Right lung (tissue), 10 donors: ENCODE results near the gene NBPF1. TPM values are rescaled to one million over a fixed set of nuclear protein-coding genes. Genes with fewer than 3 reads are reported as not detected.
"Not testable (repeated sequence)": the region's sequence is repeated elsewhere in the genome, so short reads cannot be mapped to it uniquely, and the experiment has no call there.

Experiments
- DNase-seq, 2 donors: peaks; one replicate each; pipeline ENCODE4 v3.0.0-alpha.2; 2013
- long read RNA-seq, 8 donors: transcript quantifications; one replicate each; lab custom pipeline, GENCODE V29; 2026
- polyA plus RNA-seq, 5 donors: library from polyadenylated mRNA; unstranded; fragments of 120-200 nt; gene quantifications; one replicate each; pipeline versions ENCODE4 v1.2.1 to v1.2.3, GENCODE V29; 2013; ENCODE audit warnings: inconsistent platforms in 1 of 5, low replicate concordance in 1 of 5; ENCODE audit not compliant: insufficient read length in 5 of 5, insufficient read depth in 1 of 5

The NBPF1 gene
- polyA plus RNA-seq: 100 to 1,000 TPM in 3 of 5 donors, 10 to 100 TPM in 2; 81.9 to 115 (median 106) TPM
- long read RNA-seq, donor 1, partial matches to known transcripts: 5 of 13 reads
- long read RNA-seq, donor 1, other reads (novel, unspliced or antisense): 0 of 13 reads
- long read RNA-seq, donor 2, partial matches to known transcripts: 0 of 6 reads
- long read RNA-seq, donor 2, other reads (novel, unspliced or antisense): 0 of 6 reads
- long read RNA-seq, donor 3, transcript NBPF1-207 (1 exons, 3,447 nt): major isoform, 7 of 10 reads
- long read RNA-seq, donor 3, partial matches to known transcripts: 0 of 10 reads
- long read RNA-seq, donor 3, other reads (novel, unspliced or antisense): 0 of 10 reads
- long read RNA-seq, donor 4, partial matches to known transcripts: 27 of 32 reads
- long read RNA-seq, donor 4, other reads (novel, unspliced or antisense): 0 of 32 reads
- long read RNA-seq, donor 5, transcript NBPF1-205 (3 exons, 2,755 nt): minor isoform, 5 of 37 reads
- long read RNA-seq, donor 5, transcript NBPF1-207 (1 exons, 3,447 nt): major isoform, 12 of 37 reads
- long read RNA-seq, donor 5, partial matches to known transcripts: 20 of 37 reads
- long read RNA-seq, donor 5, other reads (novel, unspliced or antisense): 0 of 37 reads
- long read RNA-seq, donor 6, transcript NBPF1-207 (1 exons, 3,447 nt): major isoform, 8 of 17 reads
- long read RNA-seq, donor 6, partial matches to known transcripts: 7 of 17 reads
- long read RNA-seq, donor 6, other reads (novel, unspliced or antisense): 0 of 17 reads
- long read RNA-seq, donor 7, transcript NBPF1-205 (3 exons, 2,755 nt): major isoform, 9 of 32 reads
- long read RNA-seq, donor 7, partial matches to known transcripts: 22 of 32 reads
- long read RNA-seq, donor 7, other reads (novel, unspliced or antisense): 0 of 32 reads
- long read RNA-seq, donor 8, partial matches to known transcripts: 0 of 3 reads
- long read RNA-seq, donor 8, other reads (novel, unspliced or antisense): 0 of 3 reads

GRCh38 chr1:16613185-16614147 is at the start of gene NBPF1:
Gene NBPF1, minus strand, starts transcription at chr1:16613564.
- DNase-seq: peak; percentile 98

GRCh38 chr1:16658234-16658633 is 44.9 kb upstream of the NBPF1 start:
- DNase-seq: not testable (repeated sequence)

GRCh38 chr1:16656981-16657683 is 43.8 kb upstream of the NBPF1 start:
- DNase-seq: not testable (repeated sequence)

GRCh38 chr1:16656574-16656973 is 43.2 kb upstream of the NBPF1 start:
- DNase-seq: not testable (repeated sequence)

GRCh38 chr1:16651560-16651959 is 38.2 kb upstream of the NBPF1 start:
- DNase-seq: not testable (repeated sequence)

- not testable (repeated sequence) for DNase-seq
These were observed 36.6 kb upstream of the NBPF1 start for GRCh38 chr1:16649960-16650359.

- DNase-seq: not testable (repeated sequence)
These were observed 36.0 kb upstream of the NBPF1 start for GRCh38 chr1:16649390-16649789.

GRCh38 chr1:16648756-16649155 is 35.4 kb upstream of the NBPF1 start:
- not testable (repeated sequence) for DNase-seq

GRCh38 chr1:16648250-16648649 is 34.9 kb upstream of the NBPF1 start:
- DNase-seq: not testable (repeated sequence)

- not testable (repeated sequence) for DNase-seq
These were observed 34.1 kb upstream of the NBPF1 start for GRCh38 chr1:16647179-16648176.

- DNase-seq: not testable (repeated sequence)
These were observed 33.4 kb upstream of the NBPF1 start for GRCh38 chr1:16646716-16647115.

GRCh38 chr1:16646061-16646664 is 32.8 kb upstream of the NBPF1 start:
- DNase-seq: not testable (repeated sequence)

GRCh38 chr1:16645271-16646060 is 32.1 kb upstream of the NBPF1 start:
- DNase-seq: not testable (repeated sequence)

GRCh38 chr1:16644482-16645270 is 31.3 kb upstream of the NBPF1 start:
- peak; percentile 95 to 99 for DNase-seq

GRCh38 chr1:16644193-16644481 is 30.8 kb upstream of the NBPF1 start:
- DNase-seq: no peak

- not testable (repeated sequence) for DNase-seq
These were observed 30.3 kb upstream of the NBPF1 start for GRCh38 chr1:16643476-16644192.
